LNCAP (cell line): ENCODE results near the gene SLC23A2.

Experiments used
- TF ChIP-seq, protein P1 (sequence below): fragments of 450-650 bp; IDR thresholded peaks from 2 replicates; pipeline ENCODE4 v1.5.1; 2017; ENCODE audit warnings: mild to moderate bottlenecking

The SLC23A2 gene

GRCh38 chr20:4886771-4887527, 114.4 kb downstream of the SLC23A2 start:
- TF ChIP-seq, protein P1, sequence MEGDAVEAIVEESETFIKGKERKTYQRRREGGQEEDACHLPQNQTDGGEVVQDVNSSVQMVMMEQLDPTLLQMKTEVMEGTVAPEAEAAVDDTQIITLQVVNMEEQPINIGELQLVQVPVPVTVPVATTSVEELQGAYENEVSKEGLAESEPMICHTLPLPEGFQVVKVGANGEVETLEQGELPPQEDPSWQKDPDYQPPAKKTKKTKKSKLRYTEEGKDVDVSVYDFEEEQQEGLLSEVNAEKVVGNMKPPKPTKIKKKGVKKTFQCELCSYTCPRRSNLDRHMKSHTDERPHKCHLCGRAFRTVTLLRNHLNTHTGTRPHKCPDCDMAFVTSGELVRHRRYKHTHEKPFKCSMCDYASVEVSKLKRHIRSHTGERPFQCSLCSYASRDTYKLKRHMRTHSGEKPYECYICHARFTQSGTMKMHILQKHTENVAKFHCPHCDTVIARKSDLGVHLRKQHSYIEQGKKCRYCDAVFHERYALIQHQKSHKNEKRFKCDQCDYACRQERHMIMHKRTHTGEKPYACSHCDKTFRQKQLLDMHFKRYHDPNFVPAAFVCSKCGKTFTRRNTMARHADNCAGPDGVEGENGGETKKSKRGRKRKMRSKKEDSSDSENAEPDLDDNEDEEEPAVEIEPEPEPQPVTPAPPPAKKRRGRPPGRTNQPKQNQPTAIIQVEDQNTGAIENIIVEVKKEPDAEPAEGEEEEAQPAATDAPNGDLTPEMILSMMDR: no peak

DNA sequence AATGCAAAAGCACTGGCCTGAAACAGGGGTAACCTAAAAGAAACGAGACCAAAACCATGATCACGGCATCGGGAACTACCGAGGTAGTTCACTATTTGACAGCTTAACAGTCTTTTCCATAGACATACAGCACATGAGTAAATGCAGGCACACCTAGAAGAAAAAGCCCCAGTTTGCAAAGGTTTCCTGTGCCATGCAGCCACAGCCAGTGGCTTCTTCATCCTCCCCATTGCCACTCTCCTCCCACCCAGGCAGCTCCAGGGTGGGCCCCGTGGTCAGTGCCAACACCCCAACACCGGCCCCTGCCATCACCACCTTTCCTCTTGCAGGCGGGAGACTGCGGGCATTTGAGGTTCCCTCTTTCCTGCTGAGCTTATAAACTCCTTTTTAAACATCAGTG, 115.4 kb downstream of the SLC23A2 start:
- TF ChIP-seq, protein P1: no peak

- TF ChIP-seq, protein P1: no peak
These were observed 117.8 kb downstream of the SLC23A2 start for GRCh38 chr20:4883546-4883945.

DNA sequence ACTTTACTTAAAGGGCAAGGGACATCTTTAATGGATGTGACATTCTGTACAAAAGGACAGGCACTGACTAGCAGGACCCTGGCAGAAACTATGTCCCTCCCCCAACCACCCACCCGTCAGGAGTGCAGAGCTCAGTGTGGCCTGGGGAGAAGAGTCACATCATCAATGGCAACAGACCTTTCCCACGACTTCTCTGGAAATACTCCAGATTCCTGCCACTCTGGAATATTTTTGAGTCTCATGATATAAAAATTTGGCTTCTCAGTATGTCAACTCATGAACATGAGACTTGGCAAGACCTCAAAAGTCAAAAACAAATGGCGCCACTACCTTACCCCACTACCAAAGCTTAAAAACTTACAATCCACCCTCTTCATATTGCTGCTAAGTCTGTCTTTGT, 118.3 kb downstream of the SLC23A2 start:
- TF ChIP-seq, protein P1: no peak

- TF ChIP-seq, protein P1: no peak
These were observed 120.1 kb downstream of the SLC23A2 start for GRCh38 chr20:4881006-4881730.

- TF ChIP-seq, protein P1: no peak
These were observed 121.3 kb downstream of the SLC23A2 start for GRCh38 chr20:4880051-4880450.

DNA sequence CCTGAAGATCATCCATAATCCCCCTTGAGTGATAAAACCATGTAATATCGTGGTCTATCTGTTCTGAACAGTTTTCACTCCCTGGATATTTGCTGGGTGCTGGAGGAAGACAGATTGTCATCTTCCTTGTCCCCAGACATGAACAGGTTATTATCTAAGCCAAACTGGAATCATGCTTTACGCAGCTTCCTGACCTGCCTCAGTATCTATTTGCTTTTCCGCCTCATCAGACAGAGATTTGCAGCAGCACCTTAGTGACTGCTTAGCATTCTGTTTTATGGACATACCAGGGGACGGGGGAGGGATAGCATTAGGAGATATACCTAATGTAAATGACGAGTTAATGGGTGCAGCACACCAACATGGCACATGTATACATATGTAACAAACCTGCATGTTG, 124.6 kb downstream of the SLC23A2 start:
- TF ChIP-seq, protein P1: no peak
